GM21737 (cell line): Measurements from ENCODE around the gene SERPINA7.
"Not testable (repeated sequence)": the region's sequence is repeated elsewhere in the genome, so short reads cannot be mapped to it uniquely, and the experiment has no call there.

ENCODE experiments used
- ATAC-seq: cut with Tn5 transposase; IDR thresholded peaks from one replicate; pipeline ENCODE4 v1.9.1; 2021; ENCODE audit warnings: mild to moderate bottlenecking, moderate library complexity; ENCODE audit not compliant: unreplicated experiment

The SERPINA7 gene

GRCh38 chrX:106038625-106039024, at the start of gene SERPINA7:
TSS of gene SERPINA7 (minus strand) at chrX:106038727. CDS start at chrX:106037058, 1,669 bp downstream.
- no peak for ATAC-seq

GRCh38 chrX:106069048-106069447, 30.5 kb upstream of the SERPINA7 start:
- ATAC-seq: no peak

- no peak for ATAC-seq
Measured at GRCh38 chrX:106050054-106050453, 11.5 kb upstream of the SERPINA7 start.

- ATAC-seq: no peak
Measured at GRCh38 chrX:106042296-106042695, 3.8 kb upstream of the SERPINA7 start.

- ATAC-seq: no peak
Measured at GRCh38 chrX:106040861-106041260, 2.3 kb upstream of the SERPINA7 start.

GRCh38 chrX:106039920-106040319, 1.4 kb upstream of the SERPINA7 start:
- no peak for ATAC-seq

GRCh38 chrX:106037835-106038473, 573 bp downstream of the SERPINA7 start:
- no peak for ATAC-seq

- no peak for ATAC-seq
Measured at GRCh38 chrX:106036716-106037115, 1.8 kb downstream of the SERPINA7 start.

- ATAC-seq: no peak
Measured at GRCh38 chrX:106035064-106035463, 3.5 kb downstream of the SERPINA7 start.

GRCh38 chrX:106023947-106024346, 14.6 kb downstream of the SERPINA7 start:
- ATAC-seq: no peak

- ATAC-seq: no peak
Measured at GRCh38 chrX:106022238-106022637, 16.3 kb downstream of the SERPINA7 start.

- ATAC-seq: no peak
Measured at GRCh38 chrX:106014119-106014775, 24.3 kb downstream of the SERPINA7 start.

GRCh38 chrX:106009145-106009544, 29.4 kb downstream of the SERPINA7 start:
- ATAC-seq: no peak

GRCh38 chrX:106007815-106008214, 30.7 kb downstream of the SERPINA7 start:
- no peak for ATAC-seq

GRCh38 chrX:106005684-106006083, 32.8 kb downstream of the SERPINA7 start:
- no peak for ATAC-seq

GRCh38 chrX:106000609-106001008, 37.9 kb downstream of the SERPINA7 start:
- not testable (repeated sequence) for ATAC-seq

GRCh38 chrX:106000203-106000602, 38.3 kb downstream of the SERPINA7 start:
- ATAC-seq: no peak

- ATAC-seq: no peak
Measured at GRCh38 chrX:105999294-105999693, 39.2 kb downstream of the SERPINA7 start.

- not testable (repeated sequence) for ATAC-seq
Measured at GRCh38 chrX:105988487-105988886, 50.0 kb downstream of the SERPINA7 start.
